ENCODE results near the gene HOXA11.

Gene HOXA11

DNA sequence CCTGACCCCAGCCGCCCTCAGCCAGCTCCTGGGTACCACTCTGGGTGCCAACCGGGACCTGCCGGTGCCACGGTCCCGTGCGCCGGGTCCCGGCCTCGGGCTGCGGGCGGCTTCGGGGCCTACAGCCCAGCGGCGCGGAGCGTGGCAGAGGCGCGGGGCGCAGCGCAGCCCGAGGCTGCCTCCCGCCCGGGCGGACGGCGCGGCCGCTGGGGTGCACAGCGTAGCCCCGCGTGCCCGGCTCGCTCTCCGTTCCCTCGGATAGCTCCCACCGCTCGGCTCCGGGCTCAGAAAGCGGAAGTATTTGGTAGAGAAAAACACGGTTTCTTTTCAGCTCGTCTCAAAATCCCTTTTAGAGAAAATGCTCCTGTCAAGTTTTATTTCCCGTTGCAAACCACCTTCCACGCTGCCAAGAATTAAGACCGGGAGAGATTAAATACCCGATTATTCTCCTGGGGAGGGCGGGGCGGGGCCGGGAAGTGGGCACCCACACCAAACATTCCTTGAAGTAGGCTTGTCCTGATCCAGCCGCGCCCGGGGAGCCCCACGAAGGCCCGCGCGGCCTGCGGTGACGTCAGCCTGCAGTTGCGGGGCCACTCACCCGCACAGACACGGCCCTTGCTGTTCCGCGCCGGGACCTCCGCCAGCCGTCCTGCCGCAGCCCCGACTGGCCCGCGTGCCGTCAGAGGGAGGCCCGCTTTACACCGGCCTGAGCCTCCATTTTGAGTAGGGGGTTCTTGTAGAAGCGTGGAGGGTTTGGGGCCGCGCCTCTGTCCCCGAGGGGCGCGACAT lies 7.7 kb upstream of the HOXA11 start:
- DNase-seq = no peak

DNA sequence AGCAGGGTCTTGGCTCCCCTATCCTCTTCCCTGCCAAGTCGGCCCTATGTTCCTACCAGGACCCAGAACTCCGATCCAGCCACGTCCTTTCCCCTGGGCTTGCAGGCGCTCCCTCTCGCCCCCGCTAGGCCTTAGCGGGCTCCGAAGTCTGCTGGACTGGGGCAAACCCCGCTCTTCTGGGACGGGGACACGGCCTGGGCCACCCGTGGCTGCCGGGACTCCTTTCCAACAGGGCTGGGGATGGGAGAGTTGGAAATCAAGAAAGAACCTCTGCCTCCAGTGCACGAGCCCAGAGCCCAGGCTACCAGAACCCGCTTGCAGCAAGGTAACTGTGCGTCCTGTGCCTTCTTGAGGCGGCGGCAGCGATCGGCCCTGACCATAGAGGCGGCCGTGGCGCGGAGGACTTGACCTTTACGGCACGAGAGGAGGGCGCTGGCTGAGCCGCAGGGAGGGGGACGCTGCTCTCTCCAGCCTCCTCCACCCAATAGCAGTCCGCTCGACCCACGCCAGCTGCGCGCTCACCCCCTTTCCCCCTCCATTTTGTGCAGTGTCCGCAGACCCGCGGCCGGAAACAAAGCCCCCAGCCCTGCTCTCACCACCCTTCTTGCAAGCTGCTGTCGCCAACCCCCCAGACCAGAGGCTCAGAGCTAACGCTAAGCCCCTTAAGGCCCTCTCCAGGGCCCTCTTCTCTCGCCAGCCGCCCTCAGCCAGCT lies 7.0 kb upstream of the HOXA11 start:
- DNase-seq = no peak

DNA sequence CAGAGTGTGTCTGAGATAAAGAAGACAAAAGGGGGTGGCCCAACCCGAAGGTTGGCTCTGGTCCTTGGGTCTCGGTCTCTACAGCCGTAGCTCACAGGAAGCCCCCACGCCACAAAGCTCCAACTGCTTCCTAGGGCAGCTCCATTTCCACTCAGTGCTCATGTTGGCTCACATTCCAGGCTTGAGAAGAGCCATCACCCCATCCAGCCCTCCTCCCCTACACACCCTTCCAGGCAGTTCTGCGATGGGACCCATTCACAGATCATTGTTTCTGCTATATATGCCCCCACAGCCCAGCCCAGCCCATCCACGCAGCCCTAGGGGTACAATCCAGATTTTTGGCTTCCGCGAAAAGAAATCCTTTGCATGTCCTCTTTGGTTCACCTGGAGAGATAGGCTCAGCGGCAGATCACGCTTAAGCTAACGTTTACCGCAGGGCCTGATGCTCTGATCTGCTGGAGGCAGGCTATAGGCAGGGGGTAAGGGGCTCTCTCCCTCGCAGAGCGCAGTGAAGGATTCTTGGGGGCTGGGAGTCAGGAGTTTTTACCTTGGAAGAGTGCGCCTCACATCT lies 6.2 kb upstream of the HOXA11 start:
- no peak for DNase-seq

DNA sequence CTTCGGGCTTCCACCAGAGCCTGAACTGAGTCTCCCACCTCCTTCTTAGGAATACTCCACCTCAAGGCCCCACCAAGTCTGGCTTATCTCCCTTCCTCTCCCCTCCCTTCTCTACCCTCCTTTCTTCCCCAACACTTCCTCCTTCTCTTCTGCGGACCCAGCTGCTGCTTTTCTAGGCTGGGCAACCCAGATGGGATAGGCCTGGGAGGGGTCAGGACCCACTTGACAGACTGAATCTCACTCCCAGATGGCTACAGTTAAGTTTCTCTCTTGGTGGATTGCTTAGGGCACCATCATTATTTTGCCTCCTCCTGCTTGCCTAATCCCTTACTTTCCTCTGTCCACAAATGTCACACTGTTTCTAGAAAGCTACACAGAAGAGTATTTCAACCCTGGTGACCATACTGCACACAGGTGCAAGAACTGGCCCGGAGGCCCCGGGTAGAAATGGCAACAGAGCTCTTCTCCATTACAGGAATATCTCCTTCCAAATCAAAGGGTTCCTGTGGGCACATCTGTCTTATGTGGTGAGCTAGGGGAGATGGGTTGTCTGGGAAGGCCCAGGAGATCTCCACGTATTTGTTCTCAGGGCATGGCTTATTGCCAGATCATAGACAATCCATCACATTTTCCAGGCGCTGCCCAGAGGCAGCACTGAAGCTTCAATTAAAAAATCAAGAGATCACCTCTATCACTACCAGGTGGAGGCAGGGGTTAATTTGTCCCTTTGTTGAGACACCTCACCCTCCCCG lies 5.1 kb upstream of the HOXA11 start:
- DNase-seq = no peak

DNA sequence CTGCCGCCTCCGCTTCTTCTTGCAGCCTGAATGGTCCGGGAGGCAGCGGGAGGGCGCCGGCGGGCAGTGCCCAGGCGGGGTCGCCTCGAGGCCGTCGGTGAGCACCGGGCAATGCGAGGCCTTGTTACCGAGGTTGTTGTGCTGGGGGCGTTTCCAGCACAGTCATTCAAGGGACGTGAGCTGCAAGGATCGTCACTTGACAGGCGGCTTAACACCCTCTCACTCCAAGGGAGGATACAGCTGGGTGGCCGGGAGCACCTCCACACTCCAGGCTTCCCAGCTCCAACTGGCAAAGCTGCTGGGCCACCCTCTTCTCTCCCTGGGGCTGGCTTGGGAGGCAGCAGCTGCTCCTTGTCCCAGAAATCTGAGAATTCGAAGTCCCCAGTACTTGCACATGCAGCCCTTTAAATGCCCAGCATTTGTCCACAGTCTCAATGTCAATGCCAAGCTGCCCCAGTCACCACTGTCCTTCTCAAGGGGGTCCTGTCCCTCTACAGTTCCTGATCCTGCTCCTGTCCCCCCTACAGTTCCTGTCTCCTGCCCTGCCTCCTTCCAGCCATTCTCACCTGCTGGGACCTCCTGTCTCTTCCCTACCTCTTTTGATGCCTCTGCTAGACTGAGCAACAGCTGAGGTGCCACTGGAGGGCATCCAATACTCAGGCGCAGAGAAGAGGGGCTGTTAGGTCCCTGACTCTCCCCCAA lies 4.4 kb upstream of the HOXA11 start:
- DNase-seq = peak; percentile 18

DNA sequence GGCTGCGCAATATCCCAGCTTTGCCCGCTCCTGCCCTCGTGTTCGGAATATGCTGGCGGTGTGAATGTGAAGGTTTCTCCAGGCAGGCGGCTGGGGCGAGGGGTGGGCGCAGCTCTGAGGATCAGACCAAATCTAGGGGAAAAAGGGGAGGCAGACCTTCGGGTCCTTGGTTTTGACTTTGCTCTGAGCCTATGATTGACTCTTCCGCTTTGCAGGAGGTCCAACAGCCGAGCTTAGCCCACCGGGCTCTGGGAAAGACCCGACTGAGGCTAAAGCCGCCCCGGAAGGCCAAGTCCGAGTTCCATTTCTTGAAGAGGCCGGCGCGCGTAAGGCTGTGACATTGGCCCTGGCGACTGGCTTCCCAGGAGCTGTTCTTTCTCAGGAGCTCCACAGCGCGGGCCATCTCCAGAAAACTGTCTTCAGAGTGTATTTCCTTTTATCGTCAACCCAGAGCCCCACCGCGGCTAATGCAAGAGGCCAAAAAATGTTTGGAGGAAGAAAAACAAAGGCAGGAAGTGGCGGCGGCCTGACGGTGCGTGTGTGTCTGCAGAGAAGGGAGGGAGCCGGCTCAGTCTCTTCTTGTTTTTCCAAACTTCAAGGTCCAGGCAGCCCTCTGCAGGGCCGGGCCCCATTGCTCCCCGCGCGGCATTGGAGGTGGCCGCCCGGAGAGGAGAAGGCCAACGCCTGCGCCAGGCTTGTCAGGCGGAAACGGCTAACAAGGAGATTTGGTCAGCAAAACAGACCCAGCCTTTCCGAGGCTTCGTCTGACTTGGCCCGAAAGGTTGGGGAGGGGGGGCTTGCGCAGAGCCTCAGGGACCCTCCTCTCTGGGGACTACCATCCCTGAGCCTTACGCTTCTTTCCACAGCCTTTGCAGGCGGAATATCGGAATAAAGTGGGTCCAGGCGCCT lies 3.6 kb upstream of the HOXA11 start:
- DNase-seq = no peak

DNA sequence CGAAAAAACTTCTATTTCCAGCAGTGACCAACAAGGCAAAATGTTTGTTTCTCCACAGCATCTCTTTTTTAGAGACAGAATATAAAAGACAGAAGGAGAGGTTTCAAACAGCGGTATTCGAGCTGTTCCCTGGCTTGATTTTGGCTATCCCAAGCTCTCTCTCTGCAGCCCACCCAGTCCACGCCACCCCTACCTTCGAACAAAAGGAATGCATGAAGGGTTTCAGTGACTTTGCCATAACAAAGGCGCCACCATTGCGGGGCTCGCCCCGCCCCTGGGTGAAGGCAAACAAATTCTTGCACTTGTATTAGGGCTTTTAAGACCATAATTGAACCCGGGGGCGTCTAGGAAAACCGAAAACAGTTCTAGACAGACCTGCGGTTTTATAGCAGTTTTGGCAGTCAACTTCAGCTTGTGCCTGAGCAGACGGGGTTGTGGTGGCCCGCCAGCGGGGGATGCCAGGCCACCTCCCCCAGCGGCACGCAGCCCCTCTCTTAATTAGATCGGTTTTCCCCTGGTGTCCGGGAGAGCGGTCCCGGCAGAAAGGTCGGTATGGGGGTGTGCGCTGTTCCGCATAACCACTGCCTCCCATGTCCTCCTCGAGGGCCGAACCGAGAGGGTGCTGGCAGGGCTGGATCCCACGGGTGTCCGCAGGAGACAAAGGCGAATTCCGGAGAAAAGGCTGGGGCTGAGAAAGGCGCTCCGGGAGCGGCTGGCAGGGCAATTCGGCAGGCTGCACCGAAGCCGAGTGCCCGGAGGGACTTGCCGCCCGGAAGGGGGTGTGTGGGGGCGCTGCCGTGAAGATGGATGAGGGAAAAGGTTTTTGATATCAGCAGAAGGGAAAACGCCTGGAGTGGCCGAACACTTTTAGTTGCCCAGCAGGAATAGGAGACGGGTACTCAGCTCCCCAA lies 2.7 kb upstream of the HOXA11 start:
- DNase-seq = no peak

DNA sequence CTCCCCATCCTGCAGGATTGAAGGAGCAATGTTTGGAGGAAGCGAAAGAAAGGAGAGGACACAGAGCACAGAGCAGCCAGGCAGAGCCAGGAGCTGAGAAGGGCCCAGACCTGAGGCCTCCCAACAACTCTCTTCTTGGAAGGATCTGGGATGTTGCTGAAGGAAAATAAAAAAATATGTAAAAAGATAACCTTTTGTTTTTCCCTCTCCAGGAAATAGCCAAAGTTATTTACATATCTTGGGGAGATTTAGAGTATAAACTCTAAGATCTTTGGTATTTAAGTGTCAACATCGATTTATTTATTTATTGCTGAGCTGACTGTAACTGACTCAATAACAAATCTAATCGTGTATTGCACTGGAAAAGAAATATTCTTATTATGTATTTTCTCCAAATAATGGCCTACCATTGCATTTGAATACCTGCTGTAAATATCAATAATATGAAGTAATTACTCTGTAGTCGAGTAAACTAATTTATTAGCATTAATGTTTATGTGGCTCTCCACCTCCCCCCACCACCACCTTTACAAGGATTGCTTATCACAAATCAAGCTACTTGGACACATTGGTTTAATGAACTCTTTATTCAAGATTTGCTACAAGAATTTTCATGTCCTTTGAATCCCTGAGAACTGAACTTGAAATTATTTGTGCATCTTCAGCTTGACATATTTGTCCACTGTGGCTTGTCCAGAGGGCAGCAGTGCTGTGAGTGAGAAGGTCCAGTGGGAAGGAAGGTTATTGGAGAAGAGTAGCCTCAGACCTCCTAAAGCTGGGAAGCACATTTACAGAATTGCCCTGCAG lies 1.8 kb upstream of the HOXA11 start:
- no peak for DNase-seq

DNA sequence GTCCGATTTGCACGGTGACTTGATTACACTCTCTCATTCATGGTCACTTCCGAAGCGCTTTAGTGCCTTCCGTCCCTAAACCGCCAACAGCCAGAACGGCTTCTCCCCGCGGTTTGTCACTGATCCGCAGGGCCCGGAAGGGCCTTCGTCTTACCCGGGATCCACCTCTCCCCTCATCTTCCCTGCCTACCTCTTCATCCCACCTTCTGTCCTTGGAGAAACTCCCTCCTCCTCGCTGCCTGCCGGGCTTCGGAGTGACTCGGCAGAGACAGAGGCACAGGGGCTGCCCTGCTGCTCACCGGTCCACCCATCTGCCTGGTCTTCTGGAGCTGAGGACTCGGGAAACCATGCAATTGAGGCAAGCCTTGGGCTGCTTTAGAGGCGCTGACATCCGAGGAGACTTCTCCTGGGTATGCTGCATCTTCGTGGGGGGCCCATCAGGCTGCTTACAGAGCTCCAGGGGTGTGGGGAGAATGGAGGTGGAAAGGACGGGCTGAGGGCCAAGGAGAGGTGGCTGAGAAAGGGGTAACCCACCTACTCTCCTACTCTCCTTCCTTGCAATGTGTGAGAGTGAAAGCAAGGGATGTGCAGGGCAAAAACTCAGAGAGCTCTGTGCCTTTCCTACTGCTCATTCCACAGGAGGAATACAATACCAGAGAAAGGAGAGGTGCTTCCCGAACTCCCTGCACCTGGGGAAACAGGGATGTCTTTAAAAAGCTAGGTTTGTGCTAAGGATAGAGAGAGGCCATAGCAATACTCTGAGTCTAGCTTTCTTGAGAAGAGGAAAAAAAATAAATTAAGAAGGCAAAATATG lies 1.0 kb upstream of the HOXA11 start:
- DNase-seq = no peak

DNA sequence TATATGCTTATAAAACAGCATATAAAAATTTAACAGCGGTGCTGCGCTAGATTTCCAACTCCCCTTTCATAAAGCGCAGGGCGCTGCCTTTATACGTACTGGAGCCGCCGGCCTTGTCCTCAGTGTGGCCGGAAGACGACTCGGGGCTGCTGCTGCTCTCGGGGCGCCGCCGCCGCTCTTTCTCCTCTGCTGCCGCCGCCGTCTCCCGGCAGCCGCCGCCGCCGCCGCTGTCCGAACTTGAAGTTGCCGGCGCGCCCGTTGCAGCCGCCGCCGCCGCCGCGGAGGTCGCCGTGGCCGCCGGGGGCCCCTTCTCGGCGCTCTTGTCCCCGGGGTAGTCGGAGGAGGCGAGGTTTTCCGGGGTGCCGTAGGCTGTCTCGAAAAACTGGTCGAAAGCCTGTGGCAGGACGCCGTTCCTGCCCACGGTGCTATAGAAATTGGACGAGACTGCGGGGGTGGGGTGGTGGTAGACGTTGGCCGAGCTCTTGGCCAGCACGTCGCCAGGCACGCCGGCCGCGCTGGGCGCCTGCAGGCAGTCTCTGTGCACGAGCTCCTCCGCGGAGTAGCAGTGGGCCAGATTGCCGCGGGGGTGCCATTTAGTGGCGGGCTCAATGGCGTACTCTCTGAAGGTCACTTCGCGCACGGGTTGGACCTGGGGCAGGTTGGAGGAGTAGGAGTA lies 557 bp downstream of the HOXA11 start:
- peak; percentile 26 for DNase-seq

DNA sequence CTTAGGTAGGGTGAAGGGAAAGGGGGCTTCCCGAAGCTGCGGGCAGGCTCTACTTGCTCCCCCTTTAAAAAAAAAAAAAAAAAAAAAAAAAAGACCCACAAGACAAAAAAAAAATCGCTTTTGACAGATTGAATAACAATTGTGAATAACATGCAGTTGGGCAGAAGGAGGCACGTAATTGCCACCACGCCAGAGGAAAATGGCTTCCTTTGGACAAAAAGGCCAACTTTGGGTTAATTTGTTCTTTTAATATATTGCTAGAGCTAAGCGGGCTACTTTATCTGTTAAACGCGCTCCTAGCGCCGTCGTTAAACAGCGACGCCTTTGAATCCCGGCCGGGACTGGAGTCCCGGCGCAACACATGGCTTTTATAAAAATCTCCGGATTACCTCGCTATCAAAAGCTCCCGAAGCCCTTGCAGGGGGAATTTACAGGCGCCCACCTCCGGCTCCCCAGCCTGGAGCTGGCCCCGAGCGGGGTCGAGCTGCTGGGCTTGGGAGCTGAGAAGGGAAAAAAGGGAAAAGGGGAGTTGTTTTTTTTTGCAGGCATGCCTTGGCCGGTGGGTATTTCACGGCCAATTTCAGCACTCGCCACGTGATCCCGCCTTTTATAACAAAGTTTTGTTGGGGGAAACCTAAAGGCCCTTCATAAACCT lies 1.2 kb downstream of the HOXA11 start:
- DNase-seq = no peak

DNA sequence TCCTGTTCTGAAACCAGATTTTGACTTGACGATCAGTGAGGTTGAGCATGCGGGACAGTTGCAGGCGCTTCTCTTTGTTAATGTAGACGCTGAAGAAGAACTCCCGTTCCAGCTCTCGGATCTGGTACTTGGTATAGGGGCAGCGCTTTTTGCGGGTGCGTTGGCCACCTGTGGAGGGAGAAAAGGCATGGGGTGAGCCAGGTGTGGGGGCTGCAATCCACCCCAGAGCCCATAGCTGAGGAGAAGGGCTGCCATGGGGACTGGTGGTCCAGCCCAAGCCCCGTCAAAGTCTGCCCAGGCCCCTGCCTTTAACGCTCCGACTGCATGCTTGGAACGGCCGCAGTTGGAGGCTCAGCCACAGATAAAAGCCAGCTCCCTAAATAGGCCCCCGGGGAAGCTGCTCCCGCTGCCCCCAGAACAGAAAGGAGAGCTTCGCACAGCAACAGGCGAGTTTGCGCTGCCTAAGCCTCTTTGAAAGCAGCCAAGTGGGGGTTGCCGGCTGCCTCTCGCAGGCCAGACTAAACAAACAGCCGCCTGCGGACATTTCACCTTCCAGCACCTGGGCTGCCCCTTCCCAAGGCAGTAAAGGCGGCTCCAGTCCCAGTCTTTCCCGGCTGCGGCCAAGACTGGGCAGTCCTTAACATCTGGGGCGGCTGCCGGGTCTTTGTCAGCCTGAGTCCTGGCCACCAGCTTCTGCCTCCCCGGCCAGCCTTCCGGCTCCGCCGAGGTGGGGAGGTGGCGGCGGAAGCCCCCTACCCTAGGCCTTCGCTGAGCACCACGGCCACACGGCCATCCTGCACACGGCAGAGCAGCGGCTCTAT lies 2.0 kb downstream of the HOXA11 start:
- DNase-seq = no peak

DNA sequence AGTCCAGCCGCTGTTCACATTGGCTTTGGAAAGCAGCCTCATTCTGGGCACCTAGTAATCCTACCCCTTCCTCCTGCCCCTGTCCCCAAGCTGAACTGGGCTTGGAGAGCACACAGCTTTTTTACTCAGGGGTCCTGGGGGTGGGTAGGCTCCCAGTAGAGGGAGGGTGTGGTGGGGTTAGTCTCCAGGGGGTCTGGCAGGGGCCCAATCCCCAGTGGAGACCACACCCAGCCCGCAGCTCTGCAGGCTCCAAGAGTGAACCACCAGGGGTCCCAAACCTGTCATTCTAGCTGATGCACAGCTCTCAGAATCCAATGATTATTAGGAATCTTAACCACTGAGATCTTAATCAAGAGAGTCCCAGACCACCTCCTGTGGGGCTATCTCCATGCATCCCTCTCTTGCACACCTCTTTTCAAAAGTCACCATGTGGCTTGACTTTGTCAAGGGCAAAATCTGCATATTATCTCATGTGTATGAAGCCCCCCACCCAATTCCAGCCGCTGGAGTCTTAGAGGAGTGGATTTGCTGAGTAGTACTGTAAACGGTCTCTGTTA lies 2.7 kb downstream of the HOXA11 start:
- DNase-seq = no peak

DNA sequence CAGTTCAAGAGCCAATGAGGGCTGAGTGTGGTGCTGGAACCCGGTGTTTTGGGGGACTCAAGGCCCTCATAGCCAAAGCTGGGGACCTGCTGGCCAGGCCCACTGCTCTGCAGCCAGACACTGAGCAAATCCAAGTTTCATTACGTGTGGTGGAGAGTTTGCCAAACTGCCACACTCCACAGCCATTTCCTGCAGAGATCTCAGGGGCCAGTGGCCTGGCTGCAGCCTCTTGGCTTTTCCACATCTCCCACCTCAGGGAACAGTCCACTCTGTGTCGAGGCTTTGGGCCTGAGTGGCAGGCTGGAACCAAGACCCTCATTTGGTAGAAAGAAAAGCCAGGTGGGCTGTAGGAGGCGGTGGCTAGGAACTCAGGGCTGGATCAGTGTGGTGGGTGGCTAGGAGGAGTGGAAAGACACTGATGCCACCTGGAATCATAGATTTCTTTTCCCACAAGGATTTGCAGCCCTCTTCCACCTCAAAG lies 3.2 kb downstream of the HOXA11 start:
- no peak for DNase-seq

DNA sequence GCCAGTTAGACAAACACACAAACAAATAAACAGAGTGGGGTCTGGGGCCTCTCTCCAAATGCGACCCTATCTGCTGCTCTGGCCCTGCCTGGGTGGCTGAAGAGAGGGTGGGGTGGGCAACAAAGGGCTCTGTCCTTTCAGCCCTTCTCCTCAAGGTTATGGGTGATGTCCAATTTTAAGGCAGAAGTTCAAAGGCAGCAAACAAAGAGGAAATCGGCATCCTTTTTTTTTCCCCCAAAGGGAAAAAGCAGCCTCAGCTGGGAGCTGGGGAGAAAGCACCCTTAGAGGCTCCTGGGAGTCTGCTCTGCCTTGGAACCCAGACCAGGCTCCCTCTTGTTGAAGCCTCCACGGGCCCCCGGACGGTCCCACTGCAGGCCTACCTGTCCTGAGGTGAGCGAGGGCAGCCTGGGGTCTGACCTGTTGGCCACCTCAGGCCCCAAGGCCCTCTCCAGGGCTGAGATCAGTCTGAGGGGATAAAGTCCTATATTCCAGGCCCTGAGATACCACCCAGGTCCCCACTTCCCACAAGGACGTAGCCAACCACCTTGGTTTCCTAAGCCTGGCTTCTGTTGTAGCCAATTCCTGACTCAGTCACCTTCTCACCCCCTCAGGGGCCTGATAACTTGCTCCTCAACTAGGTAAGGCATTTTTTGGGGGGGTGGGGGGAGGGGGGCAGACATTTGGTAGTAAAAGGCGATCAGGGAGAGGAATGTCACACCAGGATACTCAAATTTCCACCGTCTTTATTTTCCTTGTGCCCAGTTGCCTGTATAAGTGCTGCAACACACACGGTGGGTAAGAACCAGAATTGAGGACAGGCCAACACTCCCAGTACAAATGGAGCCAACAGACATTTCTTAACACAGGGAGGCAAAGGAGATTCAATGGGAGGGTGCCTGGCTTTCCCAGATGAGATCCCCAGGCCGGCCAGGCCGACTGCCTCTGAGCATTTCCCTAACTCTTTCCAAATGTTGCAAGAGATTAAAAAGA lies 4.3 kb downstream of the HOXA11 start:
- no peak for DNase-seq

Data from DMS153 (cell line).